ENCODE measurements around the gene NCOA3. TPM values are rescaled to one million over a fixed set of nuclear protein-coding genes. Genes with fewer than 3 reads are reported as not detected.

The NCOA3 gene
- total RNA-seq, 1 experiment from 2014 or later = 68.6 TPM

DNA sequence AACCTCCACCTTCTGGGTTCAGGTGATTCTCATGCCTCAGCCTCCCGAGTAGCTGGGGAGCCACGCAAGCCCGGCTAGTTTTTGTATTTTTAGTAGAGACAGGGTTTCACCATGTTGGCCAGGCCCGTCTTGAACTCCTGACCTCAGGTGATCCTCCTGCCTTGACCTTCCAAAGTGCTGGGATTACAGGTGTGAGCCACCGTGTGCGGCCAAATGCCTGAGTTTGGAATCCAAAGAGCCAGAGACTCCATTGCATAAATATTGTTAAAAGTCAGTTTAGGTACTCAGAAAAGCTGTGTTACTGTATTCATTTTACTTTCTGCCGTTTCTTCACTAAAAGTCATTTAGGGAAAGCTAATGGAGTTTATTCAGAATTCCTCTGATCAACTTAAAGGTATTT, 146.3 kb downstream of the NCOA3 start:
- ChIA-PET POLR2A (interaction anchor here (1.3 to 2.2 kb wide), 4 partner anchors 11 to 289 kb away, joined by 3 to 6 read pairs (median 5); no protein-coding TSS in a partner anchor), CTCF (interaction anchor here (0.6 to 4.0 kb wide), 2 partner anchors 15 to 399 kb away, joined by 3 to 29 read pairs; no protein-coding TSS in a partner anchor)
- intact Hi-C loops (cut with micrococcal nuclease) = no loop called here
- peaks cover 94% of the 10 kb centered on the region for H3K36me3 Mint-ChIP-seq (ENCODE audit: insufficient read depth, unreplicated experiment)
- no peak overlapping the region for H3K27ac Mint-ChIP-seq (ENCODE audit: low read depth, unreplicated experiment)
- DNase-seq (ENCODE audit: unreplicated experiment) = no peak
- no peaks in the 10 kb centered on the region for H3K4me1 Mint-ChIP-seq (ENCODE audit: insufficient read depth, unreplicated experiment)
- TF ChIP-seq, protein P1, sequence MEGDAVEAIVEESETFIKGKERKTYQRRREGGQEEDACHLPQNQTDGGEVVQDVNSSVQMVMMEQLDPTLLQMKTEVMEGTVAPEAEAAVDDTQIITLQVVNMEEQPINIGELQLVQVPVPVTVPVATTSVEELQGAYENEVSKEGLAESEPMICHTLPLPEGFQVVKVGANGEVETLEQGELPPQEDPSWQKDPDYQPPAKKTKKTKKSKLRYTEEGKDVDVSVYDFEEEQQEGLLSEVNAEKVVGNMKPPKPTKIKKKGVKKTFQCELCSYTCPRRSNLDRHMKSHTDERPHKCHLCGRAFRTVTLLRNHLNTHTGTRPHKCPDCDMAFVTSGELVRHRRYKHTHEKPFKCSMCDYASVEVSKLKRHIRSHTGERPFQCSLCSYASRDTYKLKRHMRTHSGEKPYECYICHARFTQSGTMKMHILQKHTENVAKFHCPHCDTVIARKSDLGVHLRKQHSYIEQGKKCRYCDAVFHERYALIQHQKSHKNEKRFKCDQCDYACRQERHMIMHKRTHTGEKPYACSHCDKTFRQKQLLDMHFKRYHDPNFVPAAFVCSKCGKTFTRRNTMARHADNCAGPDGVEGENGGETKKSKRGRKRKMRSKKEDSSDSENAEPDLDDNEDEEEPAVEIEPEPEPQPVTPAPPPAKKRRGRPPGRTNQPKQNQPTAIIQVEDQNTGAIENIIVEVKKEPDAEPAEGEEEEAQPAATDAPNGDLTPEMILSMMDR (IDR thresholded peaks at IDR 0.05; ENCODE audit: unreplicated experiment) = no peak
- H3K9me3 Mint-ChIP-seq (ENCODE audit: unreplicated experiment) = no peaks in the 10 kb centered on the region
- H3K4me3 Mint-ChIP-seq (ENCODE audit: unreplicated experiment) = no peak overlapping the region
- H3K27me3 Mint-ChIP-seq (ENCODE audit: insufficient read depth, unreplicated experiment) = no peaks in the 10 kb centered on the region
- no TSS peak for BruUV-seq (replicated peaks)

DNA sequence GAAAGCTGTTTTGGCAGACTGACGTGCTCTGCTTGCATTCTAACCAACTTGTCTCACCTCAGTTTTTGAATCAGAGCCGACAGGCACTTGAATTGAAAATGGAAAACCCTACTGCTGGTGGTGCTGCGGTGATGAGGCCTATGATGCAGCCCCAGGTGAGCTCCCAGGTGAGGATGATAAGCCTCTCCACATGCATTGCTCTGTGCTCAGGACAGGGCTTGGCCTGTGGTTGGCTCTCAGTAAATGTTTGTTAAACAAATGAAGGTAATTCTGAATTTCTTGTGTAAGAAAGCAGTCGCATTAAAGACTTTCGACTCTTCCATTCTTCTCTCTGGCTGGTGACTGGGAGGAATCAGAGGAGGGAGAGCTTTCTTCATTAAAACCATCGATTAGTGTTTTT, 147.3 kb downstream of the NCOA3 start:
- BruUV-seq (replicated peaks) = no TSS peak
- no peak overlapping the region for H3K4me3 Mint-ChIP-seq (ENCODE audit: unreplicated experiment)
- H3K4me1 Mint-ChIP-seq (ENCODE audit: insufficient read depth, unreplicated experiment) = no peaks in the 10 kb centered on the region
- H3K9me3 Mint-ChIP-seq (ENCODE audit: unreplicated experiment) = no peaks in the 10 kb centered on the region
- intact Hi-C loops (cut with micrococcal nuclease) = no loop called here
- no peak overlapping the region for H3K27ac Mint-ChIP-seq (ENCODE audit: low read depth, unreplicated experiment)
- TF ChIP-seq, protein P1 (IDR thresholded peaks at IDR 0.05; ENCODE audit: unreplicated experiment) = no peak
- CTCF ChIA-PET = interaction anchor here (0.7 to 4.0 kb wide), 4 partner anchors 14 to 507 kb away, joined by 3 to 29 read pairs (median 4); no protein-coding TSS in a partner anchor
- H3K36me3 Mint-ChIP-seq (ENCODE audit: insufficient read depth, unreplicated experiment) = peaks cover 92% of the 10 kb centered on the region
- H3K27me3 Mint-ChIP-seq (ENCODE audit: insufficient read depth, unreplicated experiment) = no peaks in the 10 kb centered on the region
- DNase-seq (ENCODE audit: unreplicated experiment) = no peak
- POLR2A ChIA-PET = interaction anchor here (0.6 to 2.2 kb wide), 4 partner anchors 10 to 290 kb away, joined by 3 to 6 read pairs (median 5); no protein-coding TSS in a partner anchor

DNA sequence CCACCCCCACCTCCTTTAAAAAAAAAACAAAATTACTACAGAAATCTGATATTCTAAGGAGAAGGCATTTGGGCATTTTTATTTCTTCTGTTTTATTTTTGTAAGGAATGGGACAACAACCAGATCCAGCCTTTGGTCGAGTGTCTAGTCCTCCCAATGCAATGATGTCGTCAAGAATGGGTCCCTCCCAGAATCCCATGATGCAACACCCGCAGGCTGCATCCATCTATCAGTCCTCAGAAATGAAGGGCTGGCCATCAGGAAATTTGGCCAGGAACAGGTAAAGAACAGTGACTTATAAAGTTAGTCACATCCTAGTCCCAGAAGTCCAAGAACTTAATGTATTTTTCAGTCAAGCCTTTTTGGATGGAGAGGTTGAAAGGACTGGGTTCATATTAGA, 150.6 kb downstream of the NCOA3 start:
- intact Hi-C loops (cut with micrococcal nuclease) = no loop called here
- H3K4me1 Mint-ChIP-seq (ENCODE audit: insufficient read depth, unreplicated experiment) = no peaks in the 10 kb centered on the region
- TF ChIP-seq, protein P1 (IDR thresholded peaks at IDR 0.05; ENCODE audit: unreplicated experiment) = no peak
- H3K36me3 Mint-ChIP-seq (ENCODE audit: insufficient read depth, unreplicated experiment) = peaks cover 92% of the 10 kb centered on the region
- CTCF ChIA-PET = interaction anchor here (0.8 to 3.2 kb wide), 5 partner anchors 10 to 969 kb away, joined by 3 to 20 read pairs (median 4); no protein-coding TSS in a partner anchor
- no peak overlapping the region for H3K27ac Mint-ChIP-seq (ENCODE audit: low read depth, unreplicated experiment)
- no peaks in the 10 kb centered on the region for H3K9me3 Mint-ChIP-seq (ENCODE audit: unreplicated experiment)
- POLR2A ChIA-PET = interaction anchor here (0.8 to 1.9 kb wide), 2 partner anchors 10 to 12 kb away, joined by 3 to 9 read pairs; no protein-coding TSS in a partner anchor
- no peak for DNase-seq (ENCODE audit: unreplicated experiment)
- H3K27me3 Mint-ChIP-seq (ENCODE audit: insufficient read depth, unreplicated experiment) = no peaks in the 10 kb centered on the region
- no peak overlapping the region for H3K4me3 Mint-ChIP-seq (ENCODE audit: unreplicated experiment)
- BruUV-seq (replicated peaks) = no TSS peak

DNA sequence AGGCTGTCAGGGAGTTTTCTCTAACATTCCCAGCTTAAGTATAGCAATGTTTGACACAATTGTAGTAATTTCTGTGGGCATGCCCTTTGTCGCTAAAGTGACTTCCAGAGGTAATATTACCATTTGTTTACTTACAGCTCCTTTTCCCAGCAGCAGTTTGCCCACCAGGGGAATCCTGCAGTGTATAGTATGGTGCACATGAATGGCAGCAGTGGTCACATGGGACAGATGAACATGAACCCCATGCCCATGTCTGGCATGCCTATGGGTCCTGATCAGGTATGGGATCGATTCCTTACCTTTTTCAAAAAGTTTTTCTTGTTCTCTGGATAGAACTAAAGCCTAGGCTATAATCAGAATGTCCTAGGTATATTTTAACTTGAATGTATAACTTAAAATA, 151.1 kb downstream of the NCOA3 start:
- BruUV-seq (replicated peaks) = no TSS peak
- H3K9me3 Mint-ChIP-seq (ENCODE audit: unreplicated experiment) = no peaks in the 10 kb centered on the region
- TF ChIP-seq, protein P1 (IDR thresholded peaks at IDR 0.05; ENCODE audit: unreplicated experiment) = no peak
- no peak for DNase-seq (ENCODE audit: unreplicated experiment)
- ChIA-PET CTCF (interaction anchor here (0.8 to 3.2 kb wide), 7 partner anchors 10 to 968 kb away, joined by 3 to 20 read pairs (median 4); no protein-coding TSS in a partner anchor), POLR2A (interaction anchor here (0.8 to 1.9 kb wide), 2 partner anchors 9 to 12 kb away, joined by 3 to 9 read pairs; no protein-coding TSS in a partner anchor)
- H3K4me1 Mint-ChIP-seq (ENCODE audit: insufficient read depth, unreplicated experiment) = no peaks in the 10 kb centered on the region
- no peaks in the 10 kb centered on the region for H3K27me3 Mint-ChIP-seq (ENCODE audit: insufficient read depth, unreplicated experiment)
- peaks cover 92% of the 10 kb centered on the region for H3K36me3 Mint-ChIP-seq (ENCODE audit: insufficient read depth, unreplicated experiment)
- H3K4me3 Mint-ChIP-seq (ENCODE audit: unreplicated experiment) = no peak overlapping the region
- H3K27ac Mint-ChIP-seq (ENCODE audit: low read depth, unreplicated experiment) = no peak overlapping the region
- intact Hi-C loops (cut with micrococcal nuclease) = no loop called here

All from MCF 10A (cell line).